SK-N-SH (cell line): ENCODE results near the gene COL15A1.

Experiments used
- ELF1 ChIP-seq: IDR thresholded peaks from 2 replicates; pipeline ENCODE4 v1.4.0; 2012
- FOXM1 ChIP-seq: IDR thresholded peaks from 2 replicates; pipeline ENCODE4 v1.4.0; 2012; ENCODE audit warnings: low read depth, mild to moderate bottlenecking
- MXI1 ChIP-seq: IDR thresholded peaks from 2 replicates; pipeline ENCODE4 v1.6.1; 2012; ENCODE audit warnings: mild to moderate bottlenecking, low read depth, low read length, improper control_type of control experiment
- POLR2AphosphoS5 ChIP-seq: IDR thresholded peaks from 2 replicates; pipeline ENCODE4 v1.6.1; 2012; ENCODE audit warnings: low read depth, low read length
- TF ChIP-seq, protein P1 (sequence below): fragments of 200-600 bp; sonication (generic); IDR thresholded peaks from 2 replicates; pipeline ENCODE4 v1.6.1; 2017; ENCODE audit warnings: antibody characterized with exemption, mild to moderate bottlenecking, moderate library complexity
- TF ChIP-seq, protein P2 (sequence below): IDR thresholded peaks from 2 replicates; pipeline ENCODE4 v1.4.0; 2012; ENCODE audit warnings: low read depth, borderline replicate concordance
- TF ChIP-seq, protein P3 (sequence below): IDR thresholded peaks from 2 replicates; pipeline ENCODE4 v1.4.0; 2012; ENCODE audit warnings: low read depth
- TF ChIP-seq, protein P4 (sequence below): IDR thresholded peaks from 2 replicates; pipeline ENCODE4 v1.6.1; 2012; ENCODE audit warnings: mild to moderate bottlenecking, low read depth, low read length, moderate library complexity

DNA sequence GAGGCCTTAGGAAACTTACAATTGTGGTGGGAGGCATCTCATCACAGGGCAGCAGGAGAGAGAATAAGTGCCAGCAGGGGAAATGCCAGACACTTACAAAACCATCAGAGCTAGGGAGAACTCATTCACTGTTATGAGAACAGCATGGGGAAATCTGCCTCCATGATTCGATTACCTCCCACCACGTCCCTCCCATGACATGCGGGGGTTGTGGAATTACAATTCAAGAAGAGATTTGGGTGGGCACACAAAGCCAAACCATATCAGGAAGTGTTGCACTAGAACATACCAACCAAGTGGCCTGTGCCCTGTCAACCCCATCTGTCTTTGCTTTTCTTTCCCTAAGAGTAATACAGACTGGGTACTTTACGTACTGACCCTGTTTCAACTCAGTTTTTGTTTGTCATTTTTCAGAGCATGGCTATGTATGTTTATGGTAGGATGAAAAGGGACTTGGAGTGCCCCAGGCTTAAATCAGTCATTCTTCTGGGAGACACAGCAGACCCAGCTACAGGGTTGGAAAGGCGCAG, 102.9 kb downstream of the COL15A1 start:
- TF ChIP-seq FOXM1 (no peak), ELF1 (no peak), MXI1 (no peak), POLR2AphosphoS5 (no peak)
- TF ChIP-seq, protein P1, sequence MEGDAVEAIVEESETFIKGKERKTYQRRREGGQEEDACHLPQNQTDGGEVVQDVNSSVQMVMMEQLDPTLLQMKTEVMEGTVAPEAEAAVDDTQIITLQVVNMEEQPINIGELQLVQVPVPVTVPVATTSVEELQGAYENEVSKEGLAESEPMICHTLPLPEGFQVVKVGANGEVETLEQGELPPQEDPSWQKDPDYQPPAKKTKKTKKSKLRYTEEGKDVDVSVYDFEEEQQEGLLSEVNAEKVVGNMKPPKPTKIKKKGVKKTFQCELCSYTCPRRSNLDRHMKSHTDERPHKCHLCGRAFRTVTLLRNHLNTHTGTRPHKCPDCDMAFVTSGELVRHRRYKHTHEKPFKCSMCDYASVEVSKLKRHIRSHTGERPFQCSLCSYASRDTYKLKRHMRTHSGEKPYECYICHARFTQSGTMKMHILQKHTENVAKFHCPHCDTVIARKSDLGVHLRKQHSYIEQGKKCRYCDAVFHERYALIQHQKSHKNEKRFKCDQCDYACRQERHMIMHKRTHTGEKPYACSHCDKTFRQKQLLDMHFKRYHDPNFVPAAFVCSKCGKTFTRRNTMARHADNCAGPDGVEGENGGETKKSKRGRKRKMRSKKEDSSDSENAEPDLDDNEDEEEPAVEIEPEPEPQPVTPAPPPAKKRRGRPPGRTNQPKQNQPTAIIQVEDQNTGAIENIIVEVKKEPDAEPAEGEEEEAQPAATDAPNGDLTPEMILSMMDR: no peak
- TF ChIP-seq, protein P2, sequence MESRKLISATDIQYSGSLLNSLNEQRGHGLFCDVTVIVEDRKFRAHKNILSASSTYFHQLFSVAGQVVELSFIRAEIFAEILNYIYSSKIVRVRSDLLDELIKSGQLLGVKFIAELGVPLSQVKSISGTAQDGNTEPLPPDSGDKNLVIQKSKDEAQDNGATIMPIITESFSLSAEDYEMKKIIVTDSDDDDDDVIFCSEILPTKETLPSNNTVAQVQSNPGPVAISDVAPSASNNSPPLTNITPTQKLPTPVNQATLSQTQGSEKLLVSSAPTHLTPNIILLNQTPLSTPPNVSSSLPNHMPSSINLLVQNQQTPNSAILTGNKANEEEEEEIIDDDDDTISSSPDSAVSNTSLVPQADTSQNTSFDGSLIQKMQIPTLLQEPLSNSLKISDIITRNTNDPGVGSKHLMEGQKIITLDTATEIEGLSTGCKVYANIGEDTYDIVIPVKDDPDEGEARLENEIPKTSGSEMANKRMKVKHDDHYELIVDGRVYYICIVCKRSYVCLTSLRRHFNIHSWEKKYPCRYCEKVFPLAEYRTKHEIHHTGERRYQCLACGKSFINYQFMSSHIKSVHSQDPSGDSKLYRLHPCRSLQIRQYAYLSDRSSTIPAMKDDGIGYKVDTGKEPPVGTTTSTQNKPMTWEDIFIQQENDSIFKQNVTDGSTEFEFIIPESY: no peak
- TF ChIP-seq, protein P3, sequence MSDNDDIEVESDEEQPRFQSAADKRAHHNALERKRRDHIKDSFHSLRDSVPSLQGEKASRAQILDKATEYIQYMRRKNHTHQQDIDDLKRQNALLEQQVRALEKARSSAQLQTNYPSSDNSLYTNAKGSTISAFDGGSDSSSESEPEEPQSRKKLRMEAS: no peak
- TF ChIP-seq, protein P4, sequence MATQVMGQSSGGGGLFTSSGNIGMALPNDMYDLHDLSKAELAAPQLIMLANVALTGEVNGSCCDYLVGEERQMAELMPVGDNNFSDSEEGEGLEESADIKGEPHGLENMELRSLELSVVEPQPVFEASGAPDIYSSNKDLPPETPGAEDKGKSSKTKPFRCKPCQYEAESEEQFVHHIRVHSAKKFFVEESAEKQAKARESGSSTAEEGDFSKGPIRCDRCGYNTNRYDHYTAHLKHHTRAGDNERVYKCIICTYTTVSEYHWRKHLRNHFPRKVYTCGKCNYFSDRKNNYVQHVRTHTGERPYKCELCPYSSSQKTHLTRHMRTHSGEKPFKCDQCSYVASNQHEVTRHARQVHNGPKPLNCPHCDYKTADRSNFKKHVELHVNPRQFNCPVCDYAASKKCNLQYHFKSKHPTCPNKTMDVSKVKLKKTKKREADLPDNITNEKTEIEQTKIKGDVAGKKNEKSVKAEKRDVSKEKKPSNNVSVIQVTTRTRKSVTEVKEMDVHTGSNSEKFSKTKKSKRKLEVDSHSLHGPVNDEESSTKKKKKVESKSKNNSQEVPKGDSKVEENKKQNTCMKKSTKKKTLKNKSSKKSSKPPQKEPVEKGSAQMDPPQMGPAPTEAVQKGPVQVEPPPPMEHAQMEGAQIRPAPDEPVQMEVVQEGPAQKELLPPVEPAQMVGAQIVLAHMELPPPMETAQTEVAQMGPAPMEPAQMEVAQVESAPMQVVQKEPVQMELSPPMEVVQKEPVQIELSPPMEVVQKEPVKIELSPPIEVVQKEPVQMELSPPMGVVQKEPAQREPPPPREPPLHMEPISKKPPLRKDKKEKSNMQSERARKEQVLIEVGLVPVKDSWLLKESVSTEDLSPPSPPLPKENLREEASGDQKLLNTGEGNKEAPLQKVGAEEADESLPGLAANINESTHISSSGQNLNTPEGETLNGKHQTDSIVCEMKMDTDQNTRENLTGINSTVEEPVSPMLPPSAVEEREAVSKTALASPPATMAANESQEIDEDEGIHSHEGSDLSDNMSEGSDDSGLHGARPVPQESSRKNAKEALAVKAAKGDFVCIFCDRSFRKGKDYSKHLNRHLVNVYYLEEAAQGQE: no peak
